Measurements from ENCODE around the gene PWWP2B. TPM values are rescaled to one million over a fixed set of nuclear protein-coding genes. Genes with fewer than 3 reads are reported as not detected.
A peak's percentile ranks its signal among the peaks of the same experiment; 100 is the strongest.

PWWP2B gene
- total RNA-seq, 1 donor from 2014 or later, result 24.4 TPM

GRCh38 chr10:132448248-132448731 lies 51.3 kb downstream of the PWWP2B start:
- Histone ChIP-seq H3K27me3 (no peaks in the 10 kb centered on the region), H3K36me3 (no peaks in the 10 kb centered on the region), H3K9me3 (no peaks in the 10 kb centered on the region), H3K4me1 (peaks cover 0 to 10% of the 10 kb centered on the region in 2 donors), H3K27ac (peak overlapping the region in 1 of 2 donors; percentile 45), H3K4me3 (no peak overlapping the region)
- no peak for TF ChIP-seq CTCF (IDR thresholded peaks at IDR 0.05)
- intact Hi-C loops (cut with DNase I), result no loop called here
- no peak for DNase-seq (ENCODE audit: low spot score in 2 of 2)

GRCh38 chr10:132449051-132449810 lies 52.2 kb downstream of the PWWP2B start:
- TF ChIP-seq CTCF (IDR thresholded peaks at IDR 0.05), result no peak
- Histone ChIP-seq H3K4me3 (no peak overlapping the region), H3K27ac (peak overlapping the region in 1 of 2 donors; percentile 23), H3K36me3 (no peaks in the 10 kb centered on the region), H3K27me3 (no peaks in the 10 kb centered on the region), H3K9me3 (no peaks in the 10 kb centered on the region), H3K4me1 (peaks cover 0 to 12% of the 10 kb centered on the region in 2 donors)
- no peak for DNase-seq (ENCODE audit: low spot score in 2 of 2)
- intact Hi-C loops (cut with DNase I), result no loop called here

GRCh38 chr10:132449811-132450181 lies 52.8 kb downstream of the PWWP2B start:
- no peaks in the 10 kb centered on the region for H3K9me3 ChIP-seq
- DNase-seq (ENCODE audit: low spot score in 2 of 2), result no peak
- TF ChIP-seq CTCF (IDR thresholded peaks at IDR 0.05), result no peak
- H3K36me3 ChIP-seq, result no peaks in the 10 kb centered on the region
- no peak overlapping the region for H3K4me3 ChIP-seq
- intact Hi-C loops (cut with DNase I), result loop anchor here (10.0 kb wide), 1 partner anchor 305 kb away; no protein-coding TSS in a partner anchor
- H3K4me1 ChIP-seq, result peaks cover 0 to 12% of the 10 kb centered on the region in 2 donors
- no peak overlapping the region for H3K27ac ChIP-seq
- H3K27me3 ChIP-seq, result no peaks in the 10 kb centered on the region

GRCh38 chr10:132450466-132450824 lies 53.4 kb downstream of the PWWP2B start:
- no peaks in the 10 kb centered on the region for H3K27me3 ChIP-seq
- DNase-seq (ENCODE audit: low spot score in 2 of 2), result no peak
- H3K4me1 ChIP-seq, result peaks cover 0 to 12% of the 10 kb centered on the region in 2 donors
- no peaks in the 10 kb centered on the region for H3K9me3 ChIP-seq
- H3K4me3 ChIP-seq, result no peak overlapping the region
- H3K36me3 ChIP-seq, result no peaks in the 10 kb centered on the region
- intact Hi-C loops (cut with DNase I), result loop anchor here (10.0 kb wide), 1 partner anchor 306 kb away; no protein-coding TSS in a partner anchor
- no peak overlapping the region for H3K27ac ChIP-seq
- TF ChIP-seq CTCF (IDR thresholded peaks at IDR 0.05), result no peak

GRCh38 chr10:132450825-132451505 lies 54.0 kb downstream of the PWWP2B start:
- Histone ChIP-seq H3K27ac (no peak overlapping the region), H3K36me3 (no peaks in the 10 kb centered on the region), H3K9me3 (no peaks in the 10 kb centered on the region), H3K27me3 (no peaks in the 10 kb centered on the region), H3K4me1 (peaks cover 0 to 12% of the 10 kb centered on the region in 2 donors), H3K4me3 (no peak overlapping the region)
- intact Hi-C loops (cut with DNase I), result loop anchor here (10.0 kb wide), 1 partner anchor 306 kb away; no protein-coding TSS in a partner anchor
- DNase-seq (ENCODE audit: low spot score in 2 of 2), result no peak
- no peak for TF ChIP-seq CTCF (IDR thresholded peaks at IDR 0.05)

Measured in ascending aorta (tissue), 2 donors.